Upper lobe of left lung (tissue), 6 donors: ENCODE data around the gene LIPC. TPM values are rescaled to one million over a fixed set of nuclear protein-coding genes. Genes with fewer than 3 reads are reported as not detected.

ENCODE experiments used
- ATAC-seq, 2 donors: fragments of 200-7000 bp; cut with Tn5 transposase; one replicate each; pipeline ENCODE4 v1.9.1; 2022; ENCODE audit warnings: mild to moderate bottlenecking in 2 of 2, moderate library complexity in 2 of 2; ENCODE audit not compliant: low FRiP score in 2 of 2
- DNase-seq, 2 donors: peaks; one replicate each; pipeline ENCODE4 v3.0.0-alpha.2; 2019 to 2020
- H3K27ac ChIP-seq, 4 donors: fragments of 200-600 bp; sonication (generic); one replicate each; pipeline ENCODE4 v1.5.1; 2016 to 2019
- H3K27me3 ChIP-seq, 4 donors: fragments of 200-600 bp; sonication (generic); one replicate each; pipeline ENCODE4 v1.5.1; 2017 to 2019
- H3K36me3 ChIP-seq, 4 donors: fragments of 200-600 bp; sonication (generic); one replicate each; pipeline ENCODE4 v1.5.1; 2016 to 2019
- H3K4me1 ChIP-seq, 4 donors: fragments of 200-600 bp; sonication (generic); one replicate each; pipeline ENCODE4 v1.5.1; 2018 to 2019
- H3K4me3 ChIP-seq, 4 donors: fragments of 200-600 bp; sonication (generic); one replicate each; pipeline ENCODE4 v1.5.1; 2017 to 2019; ENCODE audit warnings: mild to moderate bottlenecking in 2 of 4, moderate library complexity in 1 of 4
- H3K9me3 ChIP-seq, 4 donors: fragments of 200-600 bp; sonication (generic); one replicate each; pipeline ENCODE4 v1.5.1; 2018 to 2019
- EP300 ChIP-seq, 4 donors: sonication (generic); formaldehyde crosslinking; IDR thresholded peaks; one replicate each; pipeline ENCODE4 v1.5.1; 2017; ENCODE audit warnings: antibody characterized with exemption in 4 of 4, control low read depth in 2 of 4
- POLR2A ChIP-seq, 4 donors: fragments of 450-650 bp; IDR thresholded peaks; one replicate each; pipeline ENCODE4 v1.5.1; 2016 to 2017; ENCODE audit warnings: antibody characterized with exemption in 4 of 4, mild to moderate bottlenecking in 2 of 4
- POLR2AphosphoS5 ChIP-seq, 2 donors: sonication (generic); formaldehyde crosslinking; IDR thresholded peaks; one replicate each; pipeline ENCODE4 v1.5.1; 2017; ENCODE audit warnings: antibody characterized with exemption in 2 of 2
- WGBS, 2 donors: methylation state at CpG; one replicate each; pipeline ENCODE4 v1.1.5; 2017 to 2018; 5-methylcytosine and 5-hydroxymethylcytosine counted together
- total RNA-seq, 6 donors: library from RNA; depleted of rRNA in 4 of 6; stranded (reverse); fragments of >200 nt in 4 of 6; gene quantifications; one replicate each; pipeline versions ENCODE4 v1.1.0 to v1.2.1, GENCODE V29; 2016 to 2021
- TF ChIP-seq, protein P1 (sequence below), 6 experiments: fragments of 450-650 bp in 4 of 6; fragments of 200-600 bp in 2 of 6; sonication (generic) in 2 of 6; IDR thresholded peaks; one replicate each; pipeline ENCODE4 v1.5.1; 2016 to 2019; ENCODE audit warnings: antibody characterized with exemption in 6 of 6
- donor health status: DM: no; HTN: no; CAD: no; lungs with moderate emphysema.
- donor health status: DM: no; HTN: yes; CAD: no; lungs with severe emphysema.

LIPC gene
- total RNA-seq, 6 donors from 2014 or later = 0.40 to 0.89 (median 0.75) TPM; not detected in 2

DNA sequence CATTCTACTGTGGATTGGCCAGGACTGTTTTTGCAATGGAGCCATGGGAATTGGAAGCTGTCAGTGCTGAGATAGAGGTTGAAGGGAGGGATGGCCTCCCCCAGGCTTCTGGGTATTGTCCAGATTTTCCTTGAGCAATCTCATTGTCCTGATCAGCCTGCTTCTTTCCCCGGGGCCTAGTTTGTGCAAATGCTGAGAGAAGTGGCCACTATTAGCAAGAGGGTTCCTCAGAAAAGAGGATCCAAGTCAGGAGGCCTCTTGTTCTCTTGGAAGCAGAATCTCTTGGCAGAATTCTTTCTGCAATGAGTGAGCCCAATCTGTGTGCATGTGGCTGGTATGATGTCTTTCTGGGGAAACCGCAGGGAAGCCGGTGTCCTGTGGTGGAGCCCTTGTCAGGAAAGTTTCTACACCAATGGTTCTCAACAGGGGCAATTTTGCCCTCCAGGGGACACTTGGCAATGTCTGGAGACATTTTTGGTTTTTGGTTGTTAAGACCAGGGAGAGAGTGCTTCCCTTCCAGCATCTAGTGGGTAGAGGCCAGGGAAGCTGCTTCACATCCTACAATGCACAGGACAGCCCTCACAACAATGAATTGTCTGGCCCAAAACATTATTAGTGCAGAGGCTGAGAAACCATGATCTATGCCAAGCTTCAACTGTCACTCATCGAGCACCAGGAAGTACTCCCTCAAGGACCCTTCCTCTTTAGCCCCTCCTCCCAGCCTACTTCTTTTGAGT lies 2.0 kb downstream of the LIPC start:
- peaks cover 0 to 14% (median 9%) of the 10 kb centered on the region in 4 donors for H3K4me1 ChIP-seq
- H3K4me3 ChIP-seq = no peak overlapping the region
- no peaks in the 10 kb centered on the region for H3K27me3 ChIP-seq
- H3K27ac ChIP-seq = no peak overlapping the region
- no peaks in the 10 kb centered on the region for H3K36me3 ChIP-seq
- TF ChIP-seq, protein P1, sequence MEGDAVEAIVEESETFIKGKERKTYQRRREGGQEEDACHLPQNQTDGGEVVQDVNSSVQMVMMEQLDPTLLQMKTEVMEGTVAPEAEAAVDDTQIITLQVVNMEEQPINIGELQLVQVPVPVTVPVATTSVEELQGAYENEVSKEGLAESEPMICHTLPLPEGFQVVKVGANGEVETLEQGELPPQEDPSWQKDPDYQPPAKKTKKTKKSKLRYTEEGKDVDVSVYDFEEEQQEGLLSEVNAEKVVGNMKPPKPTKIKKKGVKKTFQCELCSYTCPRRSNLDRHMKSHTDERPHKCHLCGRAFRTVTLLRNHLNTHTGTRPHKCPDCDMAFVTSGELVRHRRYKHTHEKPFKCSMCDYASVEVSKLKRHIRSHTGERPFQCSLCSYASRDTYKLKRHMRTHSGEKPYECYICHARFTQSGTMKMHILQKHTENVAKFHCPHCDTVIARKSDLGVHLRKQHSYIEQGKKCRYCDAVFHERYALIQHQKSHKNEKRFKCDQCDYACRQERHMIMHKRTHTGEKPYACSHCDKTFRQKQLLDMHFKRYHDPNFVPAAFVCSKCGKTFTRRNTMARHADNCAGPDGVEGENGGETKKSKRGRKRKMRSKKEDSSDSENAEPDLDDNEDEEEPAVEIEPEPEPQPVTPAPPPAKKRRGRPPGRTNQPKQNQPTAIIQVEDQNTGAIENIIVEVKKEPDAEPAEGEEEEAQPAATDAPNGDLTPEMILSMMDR (IDR thresholded peaks at IDR 0.05) = no peak
- no peak for TF ChIP-seq EP300 (IDR thresholded peaks at IDR 0.05)
- H3K9me3 ChIP-seq = no peaks in the 10 kb centered on the region
- DNase-seq (no peak), ATAC-seq (peak in 1 of 2 donors; percentile 25)
- WGBS, 2 donors = 53 to 73% methylated on average over 4 of the region's 4 CpGs

DNA sequence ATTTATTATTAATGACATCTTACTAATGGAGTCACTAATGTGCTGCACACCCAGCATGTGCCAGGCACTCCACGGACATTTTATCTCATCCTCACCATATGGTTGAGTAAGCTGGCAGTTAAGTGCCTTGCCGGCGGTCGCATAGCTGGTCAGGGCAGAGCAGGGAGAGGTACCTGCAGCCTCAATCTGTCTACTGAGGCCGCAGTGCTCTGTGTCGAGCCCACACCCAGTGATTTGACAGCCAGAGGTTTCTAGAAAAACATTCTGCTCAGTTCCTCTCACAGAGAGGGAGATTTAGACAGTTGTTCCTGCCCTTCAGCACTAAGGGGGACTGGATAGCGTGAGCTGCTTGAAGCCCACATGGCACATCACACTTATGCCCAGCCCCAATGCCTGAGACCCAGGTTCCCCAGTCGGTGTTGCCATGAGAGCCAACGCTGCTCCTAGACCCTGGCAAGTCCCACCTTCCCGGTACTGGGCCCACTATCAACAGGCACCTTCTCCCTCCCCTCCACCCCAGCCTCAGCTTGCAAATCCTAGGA lies 2.6 kb downstream of the LIPC start:
- no peak for DNase-seq

DNA sequence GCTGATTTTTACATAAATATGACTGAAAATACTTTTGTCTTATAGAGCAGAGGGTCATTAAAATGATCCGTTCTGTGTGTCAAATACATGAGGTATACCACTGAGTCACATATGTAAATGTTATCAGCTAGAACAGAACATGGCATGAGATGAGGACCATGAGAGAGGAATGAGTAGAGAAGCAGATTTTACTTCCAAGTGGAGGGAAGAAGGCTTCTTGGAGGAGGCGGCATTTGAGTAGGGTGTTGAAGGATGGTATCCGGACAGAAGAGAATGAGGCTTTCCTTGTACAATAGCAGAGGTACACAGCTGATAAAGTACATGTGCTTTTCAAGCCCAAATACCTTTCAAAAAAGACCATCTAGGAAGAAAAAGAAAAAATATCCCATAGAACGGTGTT lies 4.8 kb downstream of the LIPC start:
- no peak for DNase-seq
- peaks cover 6 to 37% (median 26%) of the 10 kb centered on the region in 4 donors for H3K4me1 ChIP-seq
- ATAC-seq = no peak
- H3K27ac ChIP-seq = no peak overlapping the region
- no peaks in the 10 kb centered on the region for H3K9me3 ChIP-seq
- H3K27me3 ChIP-seq = no peaks in the 10 kb centered on the region
- TF ChIP-seq, protein P1 (IDR thresholded peaks at IDR 0.05) = no peak
- TF ChIP-seq EP300 (IDR thresholded peaks at IDR 0.05) (no peak), POLR2A (IDR thresholded peaks at IDR 0.05) (no peak), POLR2AphosphoS5 (IDR thresholded peaks at IDR 0.05) (no peak)
- H3K36me3 ChIP-seq = no peaks in the 10 kb centered on the region
- 73 to 95% methylated on average over 4 of the region's 4 CpGs for WGBS, 2 donors
- H3K4me3 ChIP-seq = no peak overlapping the region

More for the DNA sequence above, 2.6 kb downstream of the LIPC start:
- no peaks in the 10 kb centered on the region for H3K36me3 ChIP-seq
- H3K27ac ChIP-seq = no peak overlapping the region
- no peak for ATAC-seq
- H3K4me1 ChIP-seq = peaks cover 3 to 16% (median 9%) of the 10 kb centered on the region in 4 donors
- no peak overlapping the region for H3K4me3 ChIP-seq
- H3K27me3 ChIP-seq = no peaks in the 10 kb centered on the region
- WGBS, 2 donors = 65 to 75% methylated on average over 8 to 10 of the region's 10 CpGs
- H3K9me3 ChIP-seq = no peaks in the 10 kb centered on the region
- TF ChIP-seq EP300 (IDR thresholded peaks at IDR 0.05) (no peak), POLR2A (IDR thresholded peaks at IDR 0.05) (no peak), POLR2AphosphoS5 (IDR thresholded peaks at IDR 0.05) (no peak)
- TF ChIP-seq, protein P1 (IDR thresholded peaks at IDR 0.05) = no peak

DNA sequence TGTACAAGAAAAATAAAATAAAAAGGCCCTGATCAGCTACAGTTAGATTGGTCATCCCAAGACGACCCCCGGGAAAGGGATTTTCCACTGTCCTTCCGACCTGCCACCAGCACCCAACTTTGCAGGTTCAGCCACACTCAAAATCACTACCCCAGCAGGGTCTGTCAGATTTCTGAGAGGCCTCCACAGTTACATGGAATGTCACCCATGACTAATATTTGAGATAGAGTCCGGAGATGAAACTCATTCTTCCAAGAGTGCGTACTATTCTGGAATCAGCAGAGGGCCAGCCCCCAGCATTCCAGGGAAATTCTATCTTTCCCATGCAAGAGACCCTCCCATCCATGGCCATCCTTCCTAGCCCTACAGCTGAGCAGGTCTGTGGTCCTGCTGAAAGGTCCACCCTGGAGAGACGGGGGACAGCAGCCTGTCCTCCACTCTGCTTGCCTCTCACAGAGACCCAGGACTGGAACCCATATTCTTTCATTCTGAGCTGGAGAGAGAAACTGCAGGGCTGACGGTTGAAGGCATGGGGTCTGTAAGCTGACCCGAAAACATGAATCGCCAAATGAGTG lies 5.8 kb downstream of the LIPC start:
- Histone ChIP-seq H3K36me3 (no peaks in the 10 kb centered on the region), H3K4me3 (no peak overlapping the region), H3K27ac (no peak overlapping the region), H3K9me3 (no peaks in the 10 kb centered on the region), H3K27me3 (no peaks in the 10 kb centered on the region), H3K4me1 (peaks cover 8 to 44% (median 28%) of the 10 kb centered on the region in 4 donors)
- ATAC-seq (no peak), DNase-seq (no peak)
- WGBS, 2 donors = 95 to 96% methylated on average over 8 to 9 of the region's 9 CpGs
- TF ChIP-seq, protein P1 (IDR thresholded peaks at IDR 0.05) = no peak
- TF ChIP-seq EP300 (IDR thresholded peaks at IDR 0.05) (no peak), POLR2AphosphoS5 (IDR thresholded peaks at IDR 0.05) (no peak), POLR2A (IDR thresholded peaks at IDR 0.05) (no peak)
